K562 (cell line): Measurements from ENCODE around the gene CDC45.

Experiments
- ARID3A ChIP-seq: IDR thresholded peaks from 2 replicates; pipeline ENCODE4 v1.6.1; 2012; ENCODE audit warnings: low read depth, low read length, improper control_type of control experiment, borderline replicate concordance
- ASH1L ChIP-seq: fragments of 450-650 bp; IDR thresholded peaks from 2 replicates; pipeline ENCODE4 v1.6.1; 2018; ENCODE audit warnings: borderline replicate concordance, mild to moderate bottlenecking, low read depth; ENCODE audit not compliant: partially characterized antibody
- CHD7 ChIP-seq: fragments of 200-600 bp; sonication (generic); IDR thresholded peaks from one replicate; pipeline ENCODE4 v1.6.1; 2012; ENCODE audit warnings: mild to moderate bottlenecking, low read depth, low read length, inconsistent platforms
- ELF4 ChIP-seq: fragments of 450-650 bp; formaldehyde crosslinking; IDR thresholded peaks from 2 replicates; pipeline ENCODE4 v1.4.0; 2022; ENCODE audit warnings: missing genetic modification characterization
- RFX7 ChIP-seq: fragments of 250-450 bp; sonication (Bioruptor Pico); IDR thresholded peaks from 2 replicates; pipeline ENCODE4 v1.5.1; 2021; ENCODE audit warnings: mild to moderate bottlenecking
- SP1 ChIP-seq: sonication (generic); formaldehyde crosslinking; IDR thresholded peaks from 2 replicates; pipeline ENCODE4 v1.8.1; 2022; ENCODE audit warnings: mild to moderate bottlenecking, missing genetic modification reagents
- ZBTB33 ChIP-seq: sonication (generic); formaldehyde crosslinking; IDR thresholded peaks from 2 replicates; pipeline ENCODE4 v1.8.1; 2023; ENCODE audit warnings: mild to moderate bottlenecking, missing genetic modification reagents
- ZFP36 ChIP-seq: fragments of 150-350 bp; IDR thresholded peaks from 2 replicates; pipeline ENCODE4 v1.6.1; 2018; ENCODE audit warnings: low read length, low read depth; ENCODE audit not compliant: partially characterized antibody

- TF ChIP-seq ARID3A, result no peak
- TF ChIP-seq CHD7, result no peak
- no peak for TF ChIP-seq SP1
- no peak for TF ChIP-seq ZBTB33 (CRISPR knock-in tag)
- TF ChIP-seq ZFP36, result no peak
- TF ChIP-seq RFX7, result no peak
- no peak for TF ChIP-seq ASH1L
- no peak for TF ChIP-seq ELF4
Observed at GRCh38 chr22:19556963-19557545, 77.3 kb downstream of the CDC45 start.
